ENCODE measurements around the gene SERPINH1. TPM values are rescaled to one million over a fixed set of nuclear protein-coding genes. Genes with fewer than 3 reads are reported as not detected.

The SERPINH1 gene
- total RNA-seq, 1 donor from 2014 or later: 484 TPM

GRCh38 chr11:75602951-75603350, 40.9 kb downstream of the SERPINH1 start:
- H3K36me3 Mint-ChIP-seq (ENCODE audit: unreplicated experiment): peaks cover 3% of the 10 kb centered on the region
- TF ChIP-seq, protein P1, sequence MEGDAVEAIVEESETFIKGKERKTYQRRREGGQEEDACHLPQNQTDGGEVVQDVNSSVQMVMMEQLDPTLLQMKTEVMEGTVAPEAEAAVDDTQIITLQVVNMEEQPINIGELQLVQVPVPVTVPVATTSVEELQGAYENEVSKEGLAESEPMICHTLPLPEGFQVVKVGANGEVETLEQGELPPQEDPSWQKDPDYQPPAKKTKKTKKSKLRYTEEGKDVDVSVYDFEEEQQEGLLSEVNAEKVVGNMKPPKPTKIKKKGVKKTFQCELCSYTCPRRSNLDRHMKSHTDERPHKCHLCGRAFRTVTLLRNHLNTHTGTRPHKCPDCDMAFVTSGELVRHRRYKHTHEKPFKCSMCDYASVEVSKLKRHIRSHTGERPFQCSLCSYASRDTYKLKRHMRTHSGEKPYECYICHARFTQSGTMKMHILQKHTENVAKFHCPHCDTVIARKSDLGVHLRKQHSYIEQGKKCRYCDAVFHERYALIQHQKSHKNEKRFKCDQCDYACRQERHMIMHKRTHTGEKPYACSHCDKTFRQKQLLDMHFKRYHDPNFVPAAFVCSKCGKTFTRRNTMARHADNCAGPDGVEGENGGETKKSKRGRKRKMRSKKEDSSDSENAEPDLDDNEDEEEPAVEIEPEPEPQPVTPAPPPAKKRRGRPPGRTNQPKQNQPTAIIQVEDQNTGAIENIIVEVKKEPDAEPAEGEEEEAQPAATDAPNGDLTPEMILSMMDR (IDR thresholded peaks at IDR 0.05): no peak
- no peak overlapping the region for H3K4me3 Mint-ChIP-seq (ENCODE audit: unreplicated experiment)
- H3K27ac Mint-ChIP-seq (ENCODE audit: unreplicated experiment): no peak overlapping the region
- peaks cover 20% of the 10 kb centered on the region for H3K4me1 Mint-ChIP-seq (ENCODE audit: unreplicated experiment)
- peaks cover 15% of the 10 kb centered on the region for H3K27me3 Mint-ChIP-seq (ENCODE audit: unreplicated experiment)
- no peaks in the 10 kb centered on the region for H3K9me3 Mint-ChIP-seq (ENCODE audit: unreplicated experiment)
- DNase-seq (ENCODE audit: extremely low spot score, unreplicated experiment): no peak

DNA sequence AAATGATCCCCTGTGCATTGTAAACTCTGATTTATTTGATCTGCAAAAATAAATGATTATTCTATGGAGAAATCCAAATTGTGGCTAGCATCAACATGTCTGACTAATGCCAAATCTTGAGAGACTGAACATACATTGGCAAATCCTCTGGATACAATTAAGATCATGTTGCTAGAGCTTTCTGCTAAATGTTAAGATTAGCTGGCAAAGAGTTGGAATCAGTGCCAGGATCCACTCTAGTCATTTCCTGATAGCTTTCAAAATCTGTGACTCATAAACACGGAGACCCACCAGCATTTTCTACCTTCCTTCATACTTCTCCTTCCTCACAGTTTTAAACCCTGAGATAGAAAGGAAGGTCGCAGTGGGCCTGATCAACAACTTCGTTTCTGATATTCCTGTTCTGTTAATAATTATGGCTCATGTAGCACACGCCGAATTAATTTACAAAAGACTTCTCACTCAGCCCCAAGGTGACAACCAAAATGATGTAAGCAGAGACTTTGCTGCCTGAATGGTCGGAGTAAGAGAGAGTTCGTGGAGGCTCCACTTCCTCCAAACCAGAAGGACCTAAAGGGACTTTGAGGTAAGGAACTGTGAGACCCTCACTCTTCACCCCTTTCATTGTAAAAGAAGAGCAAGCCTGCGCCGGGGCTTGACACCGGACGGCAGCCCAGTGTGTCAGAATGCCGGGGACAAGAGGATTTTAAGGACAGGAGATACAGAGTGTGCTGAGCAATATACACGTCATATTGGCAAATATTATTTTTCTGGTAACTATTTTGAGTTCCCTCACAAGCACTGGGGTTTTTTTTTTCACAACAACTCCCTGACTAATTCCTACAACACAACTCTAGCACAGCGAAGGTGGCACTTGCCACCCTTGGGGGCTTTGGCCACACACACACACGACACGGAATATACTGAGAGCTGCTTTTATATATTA, 42.0 kb downstream of the SERPINH1 start:
- Mint-ChIP-seq H3K4me1 (ENCODE audit: unreplicated experiment) (peaks cover 20% of the 10 kb centered on the region), H3K27me3 (ENCODE audit: unreplicated experiment) (peaks cover 8% of the 10 kb centered on the region), H3K27ac (ENCODE audit: unreplicated experiment) (peak overlapping the region; percentile 53), H3K4me3 (ENCODE audit: unreplicated experiment) (no peak overlapping the region), H3K9me3 (ENCODE audit: unreplicated experiment) (no peaks in the 10 kb centered on the region), H3K36me3 (ENCODE audit: unreplicated experiment) (peaks cover 3% of the 10 kb centered on the region)
- DNase-seq (ENCODE audit: extremely low spot score, unreplicated experiment): no peak
- TF ChIP-seq, protein P1 (IDR thresholded peaks at IDR 0.05): no peak

GRCh38 chr11:75606099-75606498, 44.0 kb downstream of the SERPINH1 start:
- H3K36me3 Mint-ChIP-seq (ENCODE audit: unreplicated experiment): peaks cover 3% of the 10 kb centered on the region
- peaks cover 20% of the 10 kb centered on the region for H3K4me1 Mint-ChIP-seq (ENCODE audit: unreplicated experiment)
- no peaks in the 10 kb centered on the region for H3K9me3 Mint-ChIP-seq (ENCODE audit: unreplicated experiment)
- H3K4me3 Mint-ChIP-seq (ENCODE audit: unreplicated experiment): no peak overlapping the region
- DNase-seq (ENCODE audit: extremely low spot score, unreplicated experiment): no peak
- TF ChIP-seq, protein P1 (IDR thresholded peaks at IDR 0.05): no peak
- no peak overlapping the region for H3K27ac Mint-ChIP-seq (ENCODE audit: unreplicated experiment)
- H3K27me3 Mint-ChIP-seq (ENCODE audit: unreplicated experiment): peaks cover 10% of the 10 kb centered on the region

DNA sequence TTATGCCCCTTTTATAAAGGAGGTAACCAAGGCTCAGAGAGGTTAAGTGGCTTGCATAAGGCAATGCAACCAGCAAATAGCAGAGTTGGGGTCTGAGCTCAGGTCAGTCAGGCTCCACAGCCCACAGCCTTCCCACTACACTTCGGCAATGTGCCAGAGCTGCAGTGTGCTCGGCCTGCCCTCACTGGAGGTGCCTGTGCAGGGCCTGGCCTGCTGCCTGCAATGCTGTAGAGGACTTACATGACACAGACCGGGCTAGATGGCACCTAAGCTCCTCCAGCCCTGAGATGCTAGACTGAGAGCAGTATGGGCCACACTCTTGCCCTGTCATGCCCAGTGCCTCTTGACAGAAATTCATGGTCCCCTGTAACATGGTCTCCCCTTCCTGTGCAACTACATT, 49.8 kb downstream of the SERPINH1 start:
- DNase-seq (ENCODE audit: extremely low spot score, unreplicated experiment): no peak
- Mint-ChIP-seq H3K27me3 (ENCODE audit: unreplicated experiment) (peaks cover 26% of the 10 kb centered on the region), H3K36me3 (ENCODE audit: unreplicated experiment) (peaks cover under 1% of the 10 kb centered on the region), H3K4me1 (ENCODE audit: unreplicated experiment) (no peaks in the 10 kb centered on the region), H3K9me3 (ENCODE audit: unreplicated experiment) (no peaks in the 10 kb centered on the region), H3K27ac (ENCODE audit: unreplicated experiment) (no peak overlapping the region), H3K4me3 (ENCODE audit: unreplicated experiment) (no peak overlapping the region)
- TF ChIP-seq, protein P1 (IDR thresholded peaks at IDR 0.05): no peak

- TF ChIP-seq, protein P1 (IDR thresholded peaks at IDR 0.05): no peak
- Mint-ChIP-seq H3K36me3 (ENCODE audit: unreplicated experiment) (no peaks in the 10 kb centered on the region), H3K27me3 (ENCODE audit: unreplicated experiment) (peaks cover 23% of the 10 kb centered on the region), H3K9me3 (ENCODE audit: unreplicated experiment) (peaks cover 3% of the 10 kb centered on the region), H3K4me3 (ENCODE audit: unreplicated experiment) (no peak overlapping the region), H3K4me1 (ENCODE audit: unreplicated experiment) (no peaks in the 10 kb centered on the region), H3K27ac (ENCODE audit: unreplicated experiment) (no peak overlapping the region)
- no peak for DNase-seq (ENCODE audit: extremely low spot score, unreplicated experiment)
Observed at GRCh38 chr11:75615751-75616150, 53.7 kb downstream of the SERPINH1 start.
